Adipocyte (in vitro differentiated cells): ENCODE results near the gene ITGB4.
A peak's percentile ranks its signal among the peaks of the same experiment; 100 is the strongest.
"Not testable (repeated sequence)": the region's sequence is repeated elsewhere in the genome, so short reads cannot be mapped to it uniquely, and the experiment has no call there.

Experiments used
- DNase-seq: peaks from one replicate; pipeline ENCODE4 v3.0.0-alpha.2; 2015; ENCODE audit warnings: low read depth
- H3K27me3 ChIP-seq: replicated peaks from 2 replicates; pipeline ENCODE4 v1.7.0; 2013; ENCODE audit warnings: mild to moderate bottlenecking, low read length, moderate library complexity; ENCODE audit not compliant: control insufficient read depth, insufficient read depth
- H3K36me3 ChIP-seq: 2 replicates; pipeline ENCODE4 v1.7.0; 2013; ENCODE audit warnings: low read length, mild to moderate bottlenecking, moderate library complexity; ENCODE audit not compliant: control insufficient read depth, insufficient read depth, severe bottlenecking
- H3K4me1 ChIP-seq: 2 replicates; pipeline ENCODE4 v1.7.0; 2013; ENCODE audit warnings: mild to moderate bottlenecking, low read length, moderate library complexity; ENCODE audit not compliant: control insufficient read depth, insufficient read depth
- H3K4me3 ChIP-seq: 2 replicates; pipeline ENCODE4 v1.7.0; 2013; ENCODE audit warnings: mild to moderate bottlenecking, low read length, moderate library complexity
- H3K9ac ChIP-seq: 2 replicates; pipeline ENCODE4 v1.7.0; 2013; ENCODE audit warnings: mild to moderate bottlenecking, low read length, moderate library complexity
- H3K9me3 ChIP-seq: 2 replicates; pipeline ENCODE4 v1.7.0; 2013; ENCODE audit warnings: mild to moderate bottlenecking, low read length, moderate library complexity; ENCODE audit not compliant: control insufficient read depth

The ITGB4 gene

DNA sequence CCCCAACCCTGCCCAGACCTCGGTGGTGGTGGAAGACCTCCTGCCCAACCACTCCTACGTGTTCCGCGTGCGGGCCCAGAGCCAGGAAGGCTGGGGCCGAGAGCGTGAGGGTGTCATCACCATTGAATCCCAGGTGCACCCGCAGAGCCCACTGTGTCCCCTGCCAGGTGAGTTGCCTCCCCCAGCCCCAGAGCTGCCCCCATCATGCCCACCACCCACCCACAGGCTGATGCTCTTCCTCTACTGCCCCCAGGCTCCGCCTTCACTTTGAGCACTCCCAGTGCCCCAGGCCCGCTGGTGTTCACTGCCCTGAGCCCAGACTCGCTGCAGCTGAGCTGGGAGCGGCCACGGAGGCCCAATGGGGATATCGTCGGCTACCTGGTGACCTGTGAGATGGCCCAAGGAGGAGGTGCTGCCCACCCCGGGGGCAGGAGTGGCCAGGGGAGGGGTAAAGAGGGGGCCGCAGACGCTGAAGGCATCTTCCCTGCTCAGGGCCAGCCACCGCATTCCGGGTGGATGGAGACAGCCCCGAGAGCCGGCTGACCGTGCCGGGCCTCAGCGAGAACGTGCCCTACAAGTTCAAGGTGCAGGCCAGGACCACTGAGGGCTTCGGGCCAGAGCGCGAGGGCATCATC lies 35.3 kb downstream of the ITGB4 start:
- no peak for DNase-seq
- H3K4me3 ChIP-seq: no peak overlapping the region
- H3K36me3 ChIP-seq: no peaks in the 10 kb centered on the region
- H3K4me1 ChIP-seq: peaks cover 3% of the 10 kb centered on the region
- no peak overlapping the region for H3K9ac ChIP-seq
- H3K9me3 ChIP-seq: no peaks in the 10 kb centered on the region
- peaks cover 3% of the 10 kb centered on the region for H3K27me3 ChIP-seq

DNA sequence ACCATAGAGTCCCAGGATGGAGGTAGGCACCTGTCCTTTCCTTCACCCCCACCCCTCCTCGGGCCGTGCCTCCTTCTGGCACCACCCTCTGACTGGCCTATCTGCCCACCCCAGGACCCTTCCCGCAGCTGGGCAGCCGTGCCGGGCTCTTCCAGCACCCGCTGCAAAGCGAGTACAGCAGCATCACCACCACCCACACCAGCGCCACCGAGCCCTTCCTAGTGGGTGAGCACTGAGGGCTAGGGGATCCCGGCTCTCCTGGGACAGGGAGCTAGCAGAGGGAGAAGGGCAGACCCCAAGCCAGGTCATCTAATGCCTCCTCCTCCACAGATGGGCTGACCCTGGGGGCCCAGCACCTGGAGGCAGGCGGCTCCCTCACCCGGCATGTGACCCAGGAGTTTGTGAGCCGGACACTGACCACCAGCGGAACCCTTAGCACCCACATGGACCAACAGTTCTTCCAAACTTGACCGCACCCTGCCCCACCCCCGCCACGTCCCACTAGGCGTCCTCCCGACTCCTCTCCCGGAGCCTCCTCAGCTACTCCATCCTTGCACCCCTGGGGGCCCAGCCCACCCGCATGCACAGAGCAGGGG lies 35.9 kb downstream of the ITGB4 start:
- peaks cover 3% of the 10 kb centered on the region for H3K4me1 ChIP-seq
- H3K27me3 ChIP-seq: peaks cover 3% of the 10 kb centered on the region
- H3K4me3 ChIP-seq: no peak overlapping the region
- H3K36me3 ChIP-seq: no peaks in the 10 kb centered on the region
- no peak overlapping the region for H3K9ac ChIP-seq
- no peak for DNase-seq
- H3K9me3 ChIP-seq: no peaks in the 10 kb centered on the region

DNA sequence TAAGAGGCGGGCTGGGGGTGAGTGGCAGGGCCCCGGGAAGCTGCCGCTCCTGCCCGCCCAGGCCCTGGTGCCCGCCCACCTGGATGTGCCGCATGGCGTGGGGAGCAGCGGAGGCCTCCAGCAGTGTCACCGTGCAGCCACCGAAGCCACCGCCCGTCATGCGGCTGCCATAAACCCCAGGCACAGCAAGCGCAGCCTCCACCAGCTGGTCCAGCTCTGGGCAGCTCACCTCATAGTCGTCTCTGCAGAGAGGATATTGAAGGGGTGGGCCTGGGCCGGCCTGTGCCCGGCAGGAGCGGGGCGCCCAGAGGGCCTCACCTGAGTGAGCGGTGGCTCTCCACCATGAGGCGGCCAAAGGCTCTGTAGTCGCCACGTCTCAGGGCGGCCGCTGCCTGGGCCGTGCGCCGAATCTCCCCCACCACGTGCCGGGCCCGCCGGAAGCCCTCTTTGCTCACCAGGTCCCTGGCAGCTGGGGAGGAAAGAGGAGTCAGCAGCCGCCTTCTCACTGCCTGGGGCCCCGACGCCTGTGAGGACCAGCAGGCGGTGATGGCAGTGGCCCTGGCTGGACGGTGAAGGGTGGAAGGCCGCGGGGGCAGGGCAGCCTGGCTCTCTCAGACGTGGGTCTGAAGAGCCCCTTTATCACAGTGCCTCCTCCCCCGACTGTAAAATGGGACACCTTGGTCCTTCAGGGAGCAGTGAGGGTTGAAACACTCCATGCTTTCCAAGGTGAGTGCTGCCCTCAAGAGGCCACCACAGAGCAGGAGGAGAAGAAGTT lies 37.1 kb downstream of the ITGB4 start:
- no peak overlapping the region for H3K9ac ChIP-seq
- H3K4me1 ChIP-seq: peaks cover 3% of the 10 kb centered on the region
- H3K36me3 ChIP-seq: no peaks in the 10 kb centered on the region
- DNase-seq: no peak
- H3K9me3 ChIP-seq: no peaks in the 10 kb centered on the region
- no peak overlapping the region for H3K4me3 ChIP-seq
- peaks cover 3% of the 10 kb centered on the region for H3K27me3 ChIP-seq

- no peak for DNase-seq
- Histone ChIP-seq H3K36me3 (no peaks in the 10 kb centered on the region), H3K9ac (no peak overlapping the region), H3K27me3 (no peaks in the 10 kb centered on the region), H3K4me1 (peaks cover 8% of the 10 kb centered on the region), H3K4me3 (no peak overlapping the region), H3K9me3 (no peaks in the 10 kb centered on the region)
These were observed 38.2 kb downstream of the ITGB4 start for GRCh38 chr17:75759457-75759856.

- H3K9me3 ChIP-seq, DNase-seq, H3K9ac ChIP-seq: not testable (repeated sequence)
These were observed 38.9 kb downstream of the ITGB4 start for GRCh38 chr17:75759978-75760640.

GRCh38 chr17:75762513-75763268 lies 41.4 kb downstream of the ITGB4 start:
- no peaks in the 10 kb centered on the region for H3K36me3 ChIP-seq
- H3K4me1 ChIP-seq: peaks cover 10% of the 10 kb centered on the region
- H3K9ac ChIP-seq: no peak overlapping the region
- no peaks in the 10 kb centered on the region for H3K9me3 ChIP-seq
- no peak for DNase-seq
- H3K27me3 ChIP-seq: no peaks in the 10 kb centered on the region
- no peak overlapping the region for H3K4me3 ChIP-seq

More at GRCh38 chr17:75759978-75760640, 38.9 kb downstream of the ITGB4 start:
- H3K36me3 ChIP-seq, H3K27me3 ChIP-seq, H3K4me1 ChIP-seq, H3K4me3 ChIP-seq: not testable (repeated sequence)

- no peak overlapping the region for H3K9ac ChIP-seq
- no peaks in the 10 kb centered on the region for H3K36me3 ChIP-seq
- DNase-seq: no peak
- H3K9me3 ChIP-seq: no peaks in the 10 kb centered on the region
- H3K4me3 ChIP-seq: no peak overlapping the region
- H3K27me3 ChIP-seq: no peaks in the 10 kb centered on the region
- peaks cover 10% of the 10 kb centered on the region for H3K4me1 ChIP-seq
These were observed 42.0 kb downstream of the ITGB4 start for GRCh38 chr17:75763269-75763607.

DNA sequence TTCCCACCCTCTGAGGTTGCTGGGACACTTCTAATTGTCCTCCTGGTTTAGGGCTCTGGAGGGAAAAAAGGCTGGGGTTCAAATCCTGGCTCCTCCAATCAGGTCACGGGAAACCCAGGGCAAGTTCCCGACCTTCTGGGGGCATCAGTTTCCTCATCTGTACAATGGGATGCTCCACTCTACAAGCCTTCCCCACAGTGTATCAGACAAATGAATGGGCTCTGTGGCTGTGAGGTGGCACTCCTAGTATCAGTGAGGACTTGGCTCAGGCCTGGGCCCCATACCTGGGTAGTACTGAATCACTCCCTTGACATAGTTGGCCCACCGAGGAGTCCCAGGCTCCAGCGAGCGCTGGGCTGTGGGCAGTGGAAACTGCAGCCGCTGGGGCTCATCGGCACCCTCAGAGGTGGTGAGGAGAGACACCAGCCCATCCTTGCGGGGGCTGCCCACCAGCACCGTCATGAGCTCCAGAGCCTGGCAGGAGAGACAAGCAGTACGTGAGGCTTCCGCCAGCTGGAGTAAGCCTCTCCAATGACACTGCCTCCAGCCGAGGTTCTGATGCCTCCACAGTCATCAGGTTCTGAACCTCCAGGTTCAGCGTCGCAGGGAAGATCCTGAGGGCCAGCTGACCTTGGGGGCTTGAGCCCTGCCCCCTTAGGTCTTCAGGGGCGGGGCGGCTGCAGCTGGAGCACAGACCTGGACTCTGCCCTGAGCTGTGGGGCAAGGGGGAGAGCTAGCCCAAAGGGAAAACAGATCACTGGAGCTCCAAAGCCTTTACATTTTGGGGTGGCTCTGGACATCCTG lies 42.6 kb downstream of the ITGB4 start:
- peak overlapping the region; percentile 88 for H3K9ac ChIP-seq
- no peak for DNase-seq
- peaks cover 10% of the 10 kb centered on the region for H3K4me1 ChIP-seq
- no peaks in the 10 kb centered on the region for H3K36me3 ChIP-seq
- no peaks in the 10 kb centered on the region for H3K27me3 ChIP-seq
- H3K4me3 ChIP-seq: peak overlapping the region; percentile 86
- H3K9me3 ChIP-seq: no peaks in the 10 kb centered on the region

- peak overlapping the region; percentile 88 for H3K9ac ChIP-seq
- no peaks in the 10 kb centered on the region for H3K36me3 ChIP-seq
- no peak for DNase-seq
- peaks cover 10% of the 10 kb centered on the region for H3K4me1 ChIP-seq
- H3K4me3 ChIP-seq: peak overlapping the region; percentile 86
- no peaks in the 10 kb centered on the region for H3K27me3 ChIP-seq
- H3K9me3 ChIP-seq: no peaks in the 10 kb centered on the region
These were observed 43.1 kb downstream of the ITGB4 start for GRCh38 chr17:75764417-75764710.

- H3K36me3 ChIP-seq: no peaks in the 10 kb centered on the region
- peak within 1 kb of the TSS; percentile 86 for H3K4me3 ChIP-seq
- H3K9ac ChIP-seq: peak within 1 kb of the TSS; percentile 88
- H3K27me3 ChIP-seq: no peaks in the 10 kb centered on the region
- DNase-seq: peak; percentile 90
- peaks cover 10% of the 10 kb centered on the region for H3K4me1 ChIP-seq
- no peaks in the 10 kb centered on the region for H3K9me3 ChIP-seq
These were observed 43.6 kb downstream of the ITGB4 start, which contains the start of gene GALK1 for GRCh38 chr17:75764711-75765421. Gene GALK1, minus strand, starts transcription at chr17:75765192. Its CDS starts 56 bp downstream, at chr17:75765136.
